ENCODE results near the gene DPYSL5.

DPYSL5 gene

GRCh38 chr2:26859622-26860021 is 11.7 kb downstream of the DPYSL5 start:
- no peak for DNase-seq
- Histone ChIP-seq H3K4me3 (ENCODE audit: low read depth in 1 of 2, low read length in 2 of 2) (no peak overlapping the region), H3K9me3 (ENCODE audit: insufficient read depth, low read length, severe bottlenecking) (no peaks in the 10 kb centered on the region), H3K27ac (ENCODE audit: low read length) (no peak overlapping the region), H3K36me3 (ENCODE audit: insufficient read depth, low read length) (no peaks in the 10 kb centered on the region), H3K9ac (ENCODE audit: low read depth, low read length) (no peak overlapping the region), H3K27me3 (ENCODE audit: insufficient read depth, low read length, poor library complexity) (peaks cover 6% of the 10 kb centered on the region), H4K20me1 (ENCODE audit: insufficient read depth, low read length) (no peaks in the 10 kb centered on the region), H3K79me2 (ENCODE audit: insufficient read depth, low read length) (no peaks in the 10 kb centered on the region), H2AFZ (ENCODE audit: low read depth, low read length) (no peak overlapping the region), H3K4me1 (ENCODE audit: insufficient read depth, low read length) (no peaks in the 10 kb centered on the region), H3K4me2 (ENCODE audit: insufficient read depth, low read length) (no peak overlapping the region)
- no peak for ATAC-seq (ENCODE audit: insufficient read depth, low read depth)
- no peak for TF ChIP-seq EZH2 (IDR thresholded peaks at IDR 0.05; ENCODE audit: borderline replicate concordance, low read depth, low read length, severe bottlenecking)
- TF ChIP-seq, protein P1, sequence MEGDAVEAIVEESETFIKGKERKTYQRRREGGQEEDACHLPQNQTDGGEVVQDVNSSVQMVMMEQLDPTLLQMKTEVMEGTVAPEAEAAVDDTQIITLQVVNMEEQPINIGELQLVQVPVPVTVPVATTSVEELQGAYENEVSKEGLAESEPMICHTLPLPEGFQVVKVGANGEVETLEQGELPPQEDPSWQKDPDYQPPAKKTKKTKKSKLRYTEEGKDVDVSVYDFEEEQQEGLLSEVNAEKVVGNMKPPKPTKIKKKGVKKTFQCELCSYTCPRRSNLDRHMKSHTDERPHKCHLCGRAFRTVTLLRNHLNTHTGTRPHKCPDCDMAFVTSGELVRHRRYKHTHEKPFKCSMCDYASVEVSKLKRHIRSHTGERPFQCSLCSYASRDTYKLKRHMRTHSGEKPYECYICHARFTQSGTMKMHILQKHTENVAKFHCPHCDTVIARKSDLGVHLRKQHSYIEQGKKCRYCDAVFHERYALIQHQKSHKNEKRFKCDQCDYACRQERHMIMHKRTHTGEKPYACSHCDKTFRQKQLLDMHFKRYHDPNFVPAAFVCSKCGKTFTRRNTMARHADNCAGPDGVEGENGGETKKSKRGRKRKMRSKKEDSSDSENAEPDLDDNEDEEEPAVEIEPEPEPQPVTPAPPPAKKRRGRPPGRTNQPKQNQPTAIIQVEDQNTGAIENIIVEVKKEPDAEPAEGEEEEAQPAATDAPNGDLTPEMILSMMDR (IDR thresholded peaks at IDR 0.05; ENCODE audit: borderline replicate concordance, extremely low read depth, low read length, poor library complexity, severe bottlenecking) = no peak

GRCh38 chr2:26860211-26860850 is 12.4 kb downstream of the DPYSL5 start:
- Histone ChIP-seq H3K4me2 (ENCODE audit: insufficient read depth, low read length) (no peak overlapping the region), H3K27me3 (ENCODE audit: insufficient read depth, low read length, poor library complexity) (peaks cover 8% of the 10 kb centered on the region), H3K27ac (ENCODE audit: low read length) (no peak overlapping the region), H3K4me3 (ENCODE audit: low read depth in 1 of 2, low read length in 2 of 2) (no peak overlapping the region), H3K9ac (ENCODE audit: low read depth, low read length) (no peak overlapping the region), H2AFZ (ENCODE audit: low read depth, low read length) (no peak overlapping the region), H4K20me1 (ENCODE audit: insufficient read depth, low read length) (no peaks in the 10 kb centered on the region), H3K9me3 (ENCODE audit: insufficient read depth, low read length, severe bottlenecking) (no peaks in the 10 kb centered on the region), H3K36me3 (ENCODE audit: insufficient read depth, low read length) (no peaks in the 10 kb centered on the region), H3K79me2 (ENCODE audit: insufficient read depth, low read length) (no peaks in the 10 kb centered on the region), H3K4me1 (ENCODE audit: insufficient read depth, low read length) (no peaks in the 10 kb centered on the region)
- TF ChIP-seq, protein P1 (IDR thresholded peaks at IDR 0.05; ENCODE audit: borderline replicate concordance, extremely low read depth, low read length, poor library complexity, severe bottlenecking) = no peak
- no peak for TF ChIP-seq EZH2 (IDR thresholded peaks at IDR 0.05; ENCODE audit: borderline replicate concordance, low read depth, low read length, severe bottlenecking)
- no peak for DNase-seq
- ATAC-seq (ENCODE audit: insufficient read depth, low read depth) = no peak

GRCh38 chr2:26861610-26862224 is 13.8 kb downstream of the DPYSL5 start:
- Histone ChIP-seq H4K20me1 (ENCODE audit: insufficient read depth, low read length) (no peaks in the 10 kb centered on the region), H3K9ac (ENCODE audit: low read depth, low read length) (no peak overlapping the region), H3K36me3 (ENCODE audit: insufficient read depth, low read length) (no peaks in the 10 kb centered on the region), H3K4me3 (ENCODE audit: low read depth in 1 of 2, low read length in 2 of 2) (no peak overlapping the region), H3K4me1 (ENCODE audit: insufficient read depth, low read length) (no peaks in the 10 kb centered on the region), H2AFZ (ENCODE audit: low read depth, low read length) (no peak overlapping the region), H3K27me3 (ENCODE audit: insufficient read depth, low read length, poor library complexity) (peaks cover 8% of the 10 kb centered on the region), H3K79me2 (ENCODE audit: insufficient read depth, low read length) (no peaks in the 10 kb centered on the region), H3K9me3 (ENCODE audit: insufficient read depth, low read length, severe bottlenecking) (no peaks in the 10 kb centered on the region), H3K27ac (ENCODE audit: low read length) (no peak overlapping the region), H3K4me2 (ENCODE audit: insufficient read depth, low read length) (no peak overlapping the region)
- no peak for ATAC-seq (ENCODE audit: insufficient read depth, low read depth)
- DNase-seq = no peak
- TF ChIP-seq EZH2 (IDR thresholded peaks at IDR 0.05; ENCODE audit: borderline replicate concordance, low read depth, low read length, severe bottlenecking) = no peak
- TF ChIP-seq, protein P1 (IDR thresholded peaks at IDR 0.05; ENCODE audit: borderline replicate concordance, extremely low read depth, low read length, poor library complexity, severe bottlenecking) = no peak

Measured in DND-41 (cell line).